HL-60 (cell line): ENCODE measurements around the gene SNX2.

ENCODE experiments used
- CTCF ChIP-seq: IDR thresholded peaks from one replicate; pipeline ENCODE4 v1.5.1; 2011; ENCODE audit warnings: low read length, control low read depth, inconsistent platforms; ENCODE audit not compliant: insufficient read depth
- GABPA ChIP-seq: IDR thresholded peaks from 2 replicates; pipeline ENCODE4 v1.6.1; 2012; ENCODE audit warnings: low read depth
- POLR2AphosphoS5 ChIP-seq: IDR thresholded peaks from 2 replicates; pipeline ENCODE4 v1.6.1; 2012; ENCODE audit warnings: low read depth
- TF ChIP-seq, protein P1 (sequence below): IDR thresholded peaks from 2 replicates; pipeline ENCODE4 v1.6.1; 2012; ENCODE audit warnings: low read depth; ENCODE audit not compliant: insufficient replicate concordance

- TF ChIP-seq CTCF (no peak), POLR2AphosphoS5 (no peak), GABPA (no peak)
- TF ChIP-seq, protein P1, sequence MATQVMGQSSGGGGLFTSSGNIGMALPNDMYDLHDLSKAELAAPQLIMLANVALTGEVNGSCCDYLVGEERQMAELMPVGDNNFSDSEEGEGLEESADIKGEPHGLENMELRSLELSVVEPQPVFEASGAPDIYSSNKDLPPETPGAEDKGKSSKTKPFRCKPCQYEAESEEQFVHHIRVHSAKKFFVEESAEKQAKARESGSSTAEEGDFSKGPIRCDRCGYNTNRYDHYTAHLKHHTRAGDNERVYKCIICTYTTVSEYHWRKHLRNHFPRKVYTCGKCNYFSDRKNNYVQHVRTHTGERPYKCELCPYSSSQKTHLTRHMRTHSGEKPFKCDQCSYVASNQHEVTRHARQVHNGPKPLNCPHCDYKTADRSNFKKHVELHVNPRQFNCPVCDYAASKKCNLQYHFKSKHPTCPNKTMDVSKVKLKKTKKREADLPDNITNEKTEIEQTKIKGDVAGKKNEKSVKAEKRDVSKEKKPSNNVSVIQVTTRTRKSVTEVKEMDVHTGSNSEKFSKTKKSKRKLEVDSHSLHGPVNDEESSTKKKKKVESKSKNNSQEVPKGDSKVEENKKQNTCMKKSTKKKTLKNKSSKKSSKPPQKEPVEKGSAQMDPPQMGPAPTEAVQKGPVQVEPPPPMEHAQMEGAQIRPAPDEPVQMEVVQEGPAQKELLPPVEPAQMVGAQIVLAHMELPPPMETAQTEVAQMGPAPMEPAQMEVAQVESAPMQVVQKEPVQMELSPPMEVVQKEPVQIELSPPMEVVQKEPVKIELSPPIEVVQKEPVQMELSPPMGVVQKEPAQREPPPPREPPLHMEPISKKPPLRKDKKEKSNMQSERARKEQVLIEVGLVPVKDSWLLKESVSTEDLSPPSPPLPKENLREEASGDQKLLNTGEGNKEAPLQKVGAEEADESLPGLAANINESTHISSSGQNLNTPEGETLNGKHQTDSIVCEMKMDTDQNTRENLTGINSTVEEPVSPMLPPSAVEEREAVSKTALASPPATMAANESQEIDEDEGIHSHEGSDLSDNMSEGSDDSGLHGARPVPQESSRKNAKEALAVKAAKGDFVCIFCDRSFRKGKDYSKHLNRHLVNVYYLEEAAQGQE, result no peak
Observed at GRCh38 chr5:122877518-122877917, 102.6 kb downstream of the SNX2 start.
